ENCODE measurements around the gene CLCN5.

GRCh38 chrX:49912086-49912485 lies 10.3 kb upstream of the CLCN5 start:
- TF ChIP-seq CTCF (IDR thresholded peaks at IDR 0.05) (no peak), MAX (IDR thresholded peaks at IDR 0.05) (no peak), HMGXB4 (CRISPR knock-in tag; IDR thresholded peaks at IDR 0.05; ENCODE audit: borderline replicate concordance) (no peak)

Measured in A549 (cell line).